HepG2 (cell line): ENCODE results near the gene CSTF1. TPM values are rescaled to one million over a fixed set of nuclear protein-coding genes. Genes with fewer than 3 reads are reported as not detected.

Source experiments
- ATAC-seq: fragments of 200-7000 bp; cut with Tn5 transposase; 3 replicates; pipeline ENCODE4 v1.9.1; 2020; ENCODE audit warnings: mild to moderate bottlenecking, moderate library complexity
- BruUV-seq: library from RNA; stranded (reverse); fragments of 400-500 nt; replicated peaks from 2 replicates; lab custom pipeline; 2021; lab: Mats Ljungman, UMichigan
- CTCF ChIA-PET: fragments of 300-600 bp; formaldehyde crosslinking; extraction: SDS; loops from one replicate; lab custom pipeline; 2021; ENCODE audit warnings: low total read pairs, inconsistent platforms, low intra/inter-chr PET ratio; lab: Yijun Ruan, JAX
- POLR2A ChIA-PET: fragments of 350-600 bp; sonication (Branson Sonifier 250); formaldehyde crosslinking; loops from one replicate; lab custom pipeline; 2020; ENCODE audit warnings: antibody characterized with exemption, inconsistent platforms; lab: Yijun Ruan, JAX
- DNase-seq: peaks from one replicate; pipeline ENCODE4 v3.0.0-alpha.2; 2015; ENCODE audit warnings: low spot score
- FAIRE-seq: peaks from 3 replicates; lab custom pipeline; 2011; peaks lifted over from hg19 to GRCh38; lab: Jason Lieb, UNC
- H2AFZ ChIP-seq: one replicate; pipeline ENCODE4 v1.6.1; 2011; ENCODE audit warnings: low read length, inconsistent platforms
- H3K27ac ChIP-seq: fragments of 300-600 bp; 3 replicates; pipeline ENCODE4 v1.8.0; 2011; ENCODE audit warnings: mixed run types, mild to moderate bottlenecking, mixed read lengths, low read length, inconsistent platforms; ENCODE audit not compliant: insufficient read depth; ENCODE audit errors: extremely low read length
- H3K27me3 ChIP-seq, 2 experiments: fragments of 200-600 bp in 1 of 2; 2 replicates in 1 of 2; 3 replicates in 1 of 2; pipeline versions ENCODE4 v1.6.0 to v1.8.0; 2011; ENCODE audit warnings: low read length in 2 of 2, mild to moderate bottlenecking in 2 of 2, moderate library complexity in 2 of 2, inconsistent platforms in 1 of 2; ENCODE audit not compliant: insufficient read depth in 2 of 2, control insufficient read depth in 1 of 2
- H3K36me3 ChIP-seq, 2 experiments: fragments of 200-600 bp in 1 of 2; replicated peaks in 1 of 2; 2 replicates in 1 of 2; 3 replicates in 1 of 2; pipeline versions ENCODE4 v1.5.1 to v1.8.0; 2011; ENCODE audit warnings: low read length in 2 of 2, inconsistent platforms in 1 of 2; ENCODE audit not compliant: insufficient read depth in 2 of 2, control insufficient read depth in 1 of 2
- H3K4me1 ChIP-seq: 2 replicates; pipeline ENCODE4 v1.5.1; 2012; ENCODE audit warnings: low read length, inconsistent platforms; ENCODE audit not compliant: insufficient read depth
- H3K4me2 ChIP-seq: 2 replicates; pipeline ENCODE4 v1.6.0; 2011; ENCODE audit warnings: low read depth, low read length, inconsistent platforms
- H3K4me3 ChIP-seq, 3 experiments: fragments of 200-600 bp in 1 of 3; sonication (generic), shearing (Covaris generic) in 1 of 3; replicated peaks in 1 of 3; 2 replicates each; pipeline ENCODE4 v1.5.1; 2011 to 2016; ENCODE audit warnings: low read length in 3 of 3, inconsistent platforms in 2 of 3, low read depth in 2 of 3, mild to moderate bottlenecking in 2 of 3, control low read depth in 1 of 3, mixed read lengths in 1 of 3; ENCODE audit not compliant: insufficient read depth in 1 of 3
- H3K79me2 ChIP-seq: one replicate; pipeline ENCODE4 v1.6.1; 2011; ENCODE audit warnings: low read length, inconsistent platforms; ENCODE audit not compliant: insufficient read depth
- H3K9ac ChIP-seq: 2 replicates; pipeline ENCODE4 v1.6.0; 2011; ENCODE audit warnings: mild to moderate bottlenecking, low read depth, low read length, inconsistent platforms; ENCODE audit not compliant: insufficient read depth
- H3K9me3 ChIP-seq: 2 replicates; pipeline ENCODE4 v1.5.1; 2012; ENCODE audit warnings: mild to moderate bottlenecking, low read length
- H4K20me1 ChIP-seq: 2 replicates; pipeline ENCODE4 v1.6.0; 2011; ENCODE audit warnings: inconsistent platforms, mild to moderate bottlenecking, low read length, moderate library complexity; ENCODE audit not compliant: insufficient read depth
- ASH2L ChIP-seq: fragments of 300-600, 200-600 bp; sonication (generic); IDR thresholded peaks from 2 replicates; pipeline ENCODE4 v1.7.0; 2017; ENCODE audit warnings: low read depth, mild to moderate bottlenecking, moderate library complexity, mixed read lengths, low read length; ENCODE audit not compliant: insufficient read length
- E2F5 ChIP-seq: sonication (generic); formaldehyde crosslinking; conservative IDR thresholded peaks from 2 replicates; pipeline ENCODE4 v1.4.0; 2020; ENCODE audit warnings: missing genetic modification reagents
- ELF3 ChIP-seq: IDR thresholded peaks from 2 replicates; pipeline ENCODE4 v1.6.1; 2016; ENCODE audit warnings: missing genetic modification reagents, missing compliant biosample characterization
- FOSL1 ChIP-seq: sonication (generic); formaldehyde crosslinking; IDR thresholded peaks from 2 replicates; pipeline ENCODE4 v1.9.0; 2021; ENCODE audit warnings: missing genetic modification reagents, borderline replicate concordance
- FOSL2 ChIP-seq: sonication (generic); formaldehyde crosslinking; IDR thresholded peaks from 2 replicates; pipeline ENCODE4 v1.4.0; 2020; ENCODE audit warnings: missing genetic modification reagents
- HBP1 ChIP-seq: IDR thresholded peaks from 2 replicates; pipeline ENCODE4 v1.6.1; 2016; ENCODE audit warnings: low read depth, control low read depth
- MLXIP ChIP-seq: sonication (generic); formaldehyde crosslinking; IDR thresholded peaks from 2 replicates; pipeline ENCODE4 v1.9.0; 2021; ENCODE audit warnings: missing genetic modification reagents, borderline replicate concordance
- NR2F2 ChIP-seq: IDR thresholded peaks from 2 replicates; pipeline ENCODE4 v1.6.1; 2012; ENCODE audit warnings: low read depth, inconsistent platforms, borderline replicate concordance
- RCOR2 ChIP-seq: IDR thresholded peaks from 2 replicates; pipeline ENCODE4 v1.6.1; 2016; ENCODE audit warnings: missing biosample characterization, missing genetic modification reagents
- TEAD3 ChIP-seq: optimal IDR thresholded peaks from 2 replicates; pipeline ENCODE3; 2016; ENCODE audit warnings: borderline replicate concordance
- TFAP4 ChIP-seq: sonication (generic); IDR thresholded peaks from 2 replicates; pipeline ENCODE4 v1.6.1; 2016; ENCODE audit warnings: low read depth, borderline replicate concordance
- TP53 ChIP-seq: sonication (generic); formaldehyde crosslinking; conservative IDR thresholded peaks from 2 replicates; pipeline ENCODE4 v1.4.0; 2020; ENCODE audit warnings: missing genetic modification reagents
- ZNF292 ChIP-seq: sonication (generic); formaldehyde crosslinking; IDR thresholded peaks from 2 replicates; pipeline ENCODE4 v1.8.1; 2022; ENCODE audit warnings: mild to moderate bottlenecking, low read depth, missing genetic modification reagents, borderline replicate concordance
- ZNF30 ChIP-seq: sonication (generic); formaldehyde crosslinking; IDR thresholded peaks from 2 replicates; pipeline ENCODE4 v1.5.0; 2020; ENCODE audit warnings: mild to moderate bottlenecking, missing genetic modification reagents
- ZNF839 ChIP-seq: sonication (generic); formaldehyde crosslinking; IDR thresholded peaks from 2 replicates; pipeline ENCODE4 v1.4.0; 2020; ENCODE audit warnings: missing genetic modification reagents, mild to moderate bottlenecking, borderline replicate concordance
- ZNF878 ChIP-seq: sonication (generic); formaldehyde crosslinking; IDR thresholded peaks from 2 replicates; pipeline ENCODE4 v1.8.1; 2023; ENCODE audit warnings: mild to moderate bottlenecking, missing genetic modification reagents, moderate library complexity
- WGBS: methylation state at CpG from one replicate; pipeline ENCODE4 v1.1.6; 2017; ENCODE audit warnings: low lambda C conversion rate; 5-methylcytosine and 5-hydroxymethylcytosine counted together
- in situ Hi-C: cut with HindIII; loops from 2 replicates; pipeline ENCODE4 v1.10.0; 2017; ENCODE audit warnings: low pct_unique_long_range_greater_than_20kb; ENCODE audit not compliant: extremely low pct_ligation_motif_present
- intact Hi-C: fragments of 100-400 bp; cut with micrococcal nuclease; formaldehyde crosslinking; loops from one replicate; pipeline ENCODE4 v1.10.0; 2022; ENCODE audit not compliant: unreplicated experiment
- polyA plus RNA-seq, 8 experiments: library from polyadenylated mRNA; depleted of rRNA in 3 of 8; stranded (reverse) in 7 of 8; unstranded in 1 of 8; fragments of >200 nt; fragmentation: Illumina TruSeq in 4 of 8; extraction: Trizol in 4 of 8; gene quantifications; 2 replicates each; pipeline versions ENCODE4 v1.2.1 to v1.2.3, GENCODE V29; 2011 to 2016; ENCODE audit warnings: low read depth in 4 of 8, missing spikeins in 1 of 8, mixed read lengths in 1 of 8; ENCODE audit not compliant: insufficient read depth in 1 of 8
- total RNA-seq, 5 experiments: library from RNA; depleted of rRNA; stranded (reverse); fragments of >200 nt; fragmentation: Illumina TruSeq; extraction: Trizol; gene quantifications; 2 replicates each; pipeline ENCODE4 v1.2.3, GENCODE V29; 2016; ENCODE audit warnings: low read depth in 1 of 5

CSTF1 gene
- total and polyA plus RNA-seq, 2 of the 13 experiments (the other 11 are each of a cell fraction or from before 2014, with no cell fraction given), result 70.9 to 100 TPM

- no peak for TF ChIP-seq TFAP4
- no peak for TF ChIP-seq HBP1 (CRISPR knock-in tag)
- TF ChIP-seq TEAD3, result peak; percentile 49
- no peak for TF ChIP-seq ZNF292 (CRISPR knock-in tag)
- no peak for TF ChIP-seq ZNF878
- no peak for TF ChIP-seq FOSL1
- TF ChIP-seq FOSL2 (CRISPR knock-in tag), result peak; percentile 36; the same call in 1 of the 2 replicates
Observed at GRCh38 chr20:56417911-56418310, 25.5 kb downstream of the CSTF1 start (continued).

GRCh38 chr20:56418385-56418861, 26.0 kb downstream of the CSTF1 start:
- intact Hi-C loops (no loop called here), in situ Hi-C loops (no loop called here)
- no peak overlapping the region for H3K4me3 ChIP-seq
- 78% methylated on average over 11 of the region's 11 CpGs for WGBS
- ATAC-seq, result no peak
- no peak overlapping the region for H3K9ac ChIP-seq
- no peaks in the 10 kb centered on the region for H4K20me1 ChIP-seq
- H3K9me3 ChIP-seq, result no peaks in the 10 kb centered on the region
- H3K79me2 ChIP-seq, result no peaks in the 10 kb centered on the region
- peaks cover 53% of the 10 kb centered on the region for H3K4me1 ChIP-seq
- ChIA-PET CTCF (interaction anchor here (0.9 kb wide), 1 partner anchor 18 kb away, joined by 3 read pairs; no protein-coding TSS in a partner anchor), POLR2A (interaction anchor here (1.2 kb wide), 1 partner anchor 59 kb away, joined by 3 read pairs; no protein-coding TSS in a partner anchor)
- FAIRE-seq, result no peak
- DNase-seq, result no peak
- no peak overlapping the region for H2AFZ ChIP-seq
- no peak overlapping the region for H3K4me2 ChIP-seq
- H3K36me3 ChIP-seq, result no peaks in the 10 kb centered on the region
- H3K27ac ChIP-seq, result no peak overlapping the region
- no TSS peak for BruUV-seq
- H3K27me3 ChIP-seq, result no peaks in the 10 kb centered on the region
- TF ChIP-seq RCOR2 (no peak), MLXIP (no peak), ASH2L (no peak), NR2F2 (no peak), E2F5 (CRISPR knock-in tag) (no peak), ELF3 (CRISPR knock-in tag) (no peak), TP53 (CRISPR knock-in tag) (no peak), ZNF839 (CRISPR knock-in tag) (no peak), ZNF30 (CRISPR knock-in tag) (no peak)
